ENCODE data around the gene FAR2. TPM values are rescaled to one million over a fixed set of nuclear protein-coding genes. Genes with fewer than 3 reads are reported as not detected.

FAR2 gene
- polyA plus RNA-seq, 1 of the 3 experiments (the other 2 are of a cell fraction): 7.4 TPM

DNA sequence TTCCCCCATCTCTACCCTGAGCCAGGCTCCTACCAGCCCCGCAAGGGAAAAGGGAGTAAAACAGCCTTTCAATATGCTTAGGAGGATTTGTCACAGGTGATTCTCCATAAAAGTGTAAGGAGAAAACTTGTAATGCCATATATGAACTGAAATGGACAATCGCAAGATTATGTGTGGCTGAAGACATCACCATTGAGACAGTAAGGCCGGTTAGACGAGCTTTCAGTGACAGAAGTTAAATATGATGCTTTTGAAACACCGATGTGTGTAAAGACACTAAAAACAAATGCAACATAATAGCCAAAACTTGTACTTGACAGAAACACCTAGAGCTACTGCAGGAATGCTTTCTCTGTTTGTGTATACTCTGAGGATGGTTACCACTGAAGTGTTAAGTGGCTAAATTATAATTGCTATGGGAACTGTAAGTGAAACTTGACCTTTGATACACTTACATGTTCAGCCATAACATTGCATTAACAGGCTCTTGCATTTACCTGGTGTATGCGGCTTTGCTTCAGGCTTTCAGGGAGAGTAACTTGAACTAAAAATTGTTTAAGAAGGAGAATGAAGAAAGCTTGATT is 42.3 kb downstream of the FAR2 start (continued):
- TF ChIP-seq NRF1 (IDR thresholded peaks at IDR 0.05; ENCODE audit: low read depth, low read length) (no peak), RCOR1 (IDR thresholded peaks at IDR 0.05; ENCODE audit: low read length) (no peak), TCF12 (IDR thresholded peaks at IDR 0.05) (no peak), POLR2AphosphoS5 (IDR thresholded peaks at IDR 0.05; ENCODE audit: low read depth, low read length) (no peak), RFX5 (IDR thresholded peaks at IDR 0.05; ENCODE audit: low read length) (no peak), YY1 (IDR thresholded peaks at IDR 0.05; ENCODE audit: low read depth) (no peak)
- TF ChIP-seq, protein P1, sequence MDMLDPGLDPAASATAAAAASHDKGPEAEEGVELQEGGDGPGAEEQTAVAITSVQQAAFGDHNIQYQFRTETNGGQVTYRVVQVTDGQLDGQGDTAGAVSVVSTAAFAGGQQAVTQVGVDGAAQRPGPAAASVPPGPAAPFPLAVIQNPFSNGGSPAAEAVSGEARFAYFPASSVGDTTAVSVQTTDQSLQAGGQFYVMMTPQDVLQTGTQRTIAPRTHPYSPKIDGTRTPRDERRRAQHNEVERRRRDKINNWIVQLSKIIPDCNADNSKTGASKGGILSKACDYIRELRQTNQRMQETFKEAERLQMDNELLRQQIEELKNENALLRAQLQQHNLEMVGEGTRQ (IDR thresholded peaks at IDR 0.05; ENCODE audit: borderline replicate concordance, low read depth, low read length): no peak
- TF ChIP-seq, protein P2, sequence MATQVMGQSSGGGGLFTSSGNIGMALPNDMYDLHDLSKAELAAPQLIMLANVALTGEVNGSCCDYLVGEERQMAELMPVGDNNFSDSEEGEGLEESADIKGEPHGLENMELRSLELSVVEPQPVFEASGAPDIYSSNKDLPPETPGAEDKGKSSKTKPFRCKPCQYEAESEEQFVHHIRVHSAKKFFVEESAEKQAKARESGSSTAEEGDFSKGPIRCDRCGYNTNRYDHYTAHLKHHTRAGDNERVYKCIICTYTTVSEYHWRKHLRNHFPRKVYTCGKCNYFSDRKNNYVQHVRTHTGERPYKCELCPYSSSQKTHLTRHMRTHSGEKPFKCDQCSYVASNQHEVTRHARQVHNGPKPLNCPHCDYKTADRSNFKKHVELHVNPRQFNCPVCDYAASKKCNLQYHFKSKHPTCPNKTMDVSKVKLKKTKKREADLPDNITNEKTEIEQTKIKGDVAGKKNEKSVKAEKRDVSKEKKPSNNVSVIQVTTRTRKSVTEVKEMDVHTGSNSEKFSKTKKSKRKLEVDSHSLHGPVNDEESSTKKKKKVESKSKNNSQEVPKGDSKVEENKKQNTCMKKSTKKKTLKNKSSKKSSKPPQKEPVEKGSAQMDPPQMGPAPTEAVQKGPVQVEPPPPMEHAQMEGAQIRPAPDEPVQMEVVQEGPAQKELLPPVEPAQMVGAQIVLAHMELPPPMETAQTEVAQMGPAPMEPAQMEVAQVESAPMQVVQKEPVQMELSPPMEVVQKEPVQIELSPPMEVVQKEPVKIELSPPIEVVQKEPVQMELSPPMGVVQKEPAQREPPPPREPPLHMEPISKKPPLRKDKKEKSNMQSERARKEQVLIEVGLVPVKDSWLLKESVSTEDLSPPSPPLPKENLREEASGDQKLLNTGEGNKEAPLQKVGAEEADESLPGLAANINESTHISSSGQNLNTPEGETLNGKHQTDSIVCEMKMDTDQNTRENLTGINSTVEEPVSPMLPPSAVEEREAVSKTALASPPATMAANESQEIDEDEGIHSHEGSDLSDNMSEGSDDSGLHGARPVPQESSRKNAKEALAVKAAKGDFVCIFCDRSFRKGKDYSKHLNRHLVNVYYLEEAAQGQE (IDR thresholded peaks at IDR 0.05; ENCODE audit: low read depth, low read length): no peak

DNA sequence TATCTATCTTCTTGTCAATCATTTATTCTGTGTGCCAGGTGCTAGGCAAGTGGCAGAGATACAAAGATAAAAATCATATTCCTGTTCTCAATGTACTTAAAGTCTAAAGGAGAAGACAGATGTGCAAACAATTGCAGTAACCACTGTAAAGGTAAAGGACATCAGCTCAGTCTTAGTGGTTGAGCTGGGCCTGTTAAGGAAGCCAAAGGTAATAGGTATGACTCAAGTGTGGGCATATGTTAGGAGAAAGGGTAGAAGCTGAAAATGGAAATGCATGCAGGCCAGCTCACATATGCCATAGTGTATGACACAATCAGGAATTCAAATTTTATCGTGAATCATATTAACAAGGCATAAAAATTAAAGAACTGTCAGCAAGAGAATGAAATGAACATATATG is 49.8 kb downstream of the FAR2 start:
- no peak for DNase-seq
- WGBS (ENCODE audit: low lambda C conversion rate): 73% methylated on average over 1 of the region's 1 CpG
- CTCF ChIA-PET: no interaction called here

More for the DNA sequence above, 49.8 kb downstream of the FAR2 start:
- Histone ChIP-seq H3K36me3 (replicated peaks in 1 of 2; ENCODE audit: control insufficient read depth in 1 of 2, insufficient read depth in 2 of 2, low read length in 1 of 2) (no peaks in the 10 kb centered on the region), H4K20me1 (ENCODE audit: insufficient read depth) (no peaks in the 10 kb centered on the region), H2AFZ (ENCODE audit: low read depth) (no peak overlapping the region), H3K9ac (no peak overlapping the region), H3K9me3 (no peaks in the 10 kb centered on the region), H3K4me1 (ENCODE audit: control insufficient read depth in 1 of 2, insufficient read depth in 2 of 2, low read depth in 1 of 2, low read length in 1 of 2) (no peaks in the 10 kb centered on the region), H3K79me2 (ENCODE audit: insufficient read depth) (no peaks in the 10 kb centered on the region), H3K27ac (ENCODE audit: low read depth in 2 of 2, low read length in 1 of 2) (no peak overlapping the region), H3K27me3 (ENCODE audit: insufficient read depth) (no peaks in the 10 kb centered on the region), H3F3A (replicated peaks; ENCODE audit: insufficient read depth) (no peaks in the 10 kb centered on the region), H3K4me3 (ENCODE audit: low read depth in 2 of 2, low read length in 1 of 2) (no peak overlapping the region), H3K4me2 (no peak overlapping the region), H3K9me2 (no peaks in the 10 kb centered on the region)
- TF ChIP-seq NRF1 (IDR thresholded peaks at IDR 0.05; ENCODE audit: low read depth, low read length) (no peak), RAD21 (IDR thresholded peaks at IDR 0.05; ENCODE audit: low read length) (no peak), SMC3 (IDR thresholded peaks at IDR 0.05; ENCODE audit: low read depth, low read length) (no peak), RFX5 (IDR thresholded peaks at IDR 0.05; ENCODE audit: low read length) (no peak), GABPA (IDR thresholded peaks at IDR 0.05; ENCODE audit: low read depth) (no peak), TEAD4 (IDR thresholded peaks at IDR 0.05; ENCODE audit: borderline replicate concordance, insufficient read depth) (no peak), CHD2 (IDR thresholded peaks at IDR 0.05; ENCODE audit: low read length, partially characterized antibody) (no peak), POLR2AphosphoS5 (IDR thresholded peaks at IDR 0.05; ENCODE audit: low read depth, low read length) (no peak), ELF1 (IDR thresholded peaks at IDR 0.05) (no peak), TCF12 (IDR thresholded peaks at IDR 0.05) (no peak), SIN3A (IDR thresholded peaks at IDR 0.05; ENCODE audit: borderline replicate concordance, low read depth, low read length) (no peak), YY1 (IDR thresholded peaks at IDR 0.05; ENCODE audit: low read depth) (no peak), JUND (IDR thresholded peaks at IDR 0.05) (no peak), MXI1 (IDR thresholded peaks at IDR 0.05; ENCODE audit: low read depth, low read length) (no peak)
- TF ChIP-seq, protein P2 (IDR thresholded peaks at IDR 0.05; ENCODE audit: low read depth, low read length): no peak
- TF ChIP-seq, protein P3, sequence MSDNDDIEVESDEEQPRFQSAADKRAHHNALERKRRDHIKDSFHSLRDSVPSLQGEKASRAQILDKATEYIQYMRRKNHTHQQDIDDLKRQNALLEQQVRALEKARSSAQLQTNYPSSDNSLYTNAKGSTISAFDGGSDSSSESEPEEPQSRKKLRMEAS (IDR thresholded peaks at IDR 0.05; ENCODE audit: low read depth): no peak
- TF ChIP-seq, protein P4, sequence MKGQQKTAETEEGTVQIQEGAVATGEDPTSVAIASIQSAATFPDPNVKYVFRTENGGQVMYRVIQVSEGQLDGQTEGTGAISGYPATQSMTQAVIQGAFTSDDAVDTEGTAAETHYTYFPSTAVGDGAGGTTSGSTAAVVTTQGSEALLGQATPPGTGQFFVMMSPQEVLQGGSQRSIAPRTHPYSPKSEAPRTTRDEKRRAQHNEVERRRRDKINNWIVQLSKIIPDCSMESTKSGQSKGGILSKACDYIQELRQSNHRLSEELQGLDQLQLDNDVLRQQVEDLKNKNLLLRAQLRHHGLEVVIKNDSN (IDR thresholded peaks at IDR 0.05; ENCODE audit: borderline replicate concordance, low read depth): no peak
- TF ChIP-seq, protein P5, sequence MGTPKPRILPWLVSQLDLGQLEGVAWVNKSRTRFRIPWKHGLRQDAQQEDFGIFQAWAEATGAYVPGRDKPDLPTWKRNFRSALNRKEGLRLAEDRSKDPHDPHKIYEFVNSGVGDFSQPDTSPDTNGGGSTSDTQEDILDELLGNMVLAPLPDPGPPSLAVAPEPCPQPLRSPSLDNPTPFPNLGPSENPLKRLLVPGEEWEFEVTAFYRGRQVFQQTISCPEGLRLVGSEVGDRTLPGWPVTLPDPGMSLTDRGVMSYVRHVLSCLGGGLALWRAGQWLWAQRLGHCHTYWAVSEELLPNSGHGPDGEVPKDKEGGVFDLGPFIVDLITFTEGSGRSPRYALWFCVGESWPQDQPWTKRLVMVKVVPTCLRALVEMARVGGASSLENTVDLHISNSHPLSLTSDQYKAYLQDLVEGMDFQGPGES (IDR thresholded peaks at IDR 0.05; ENCODE audit: low read depth, low read length): no peak
- POLR2A ChIA-PET: no interaction called here
